GM19240 (cell line): ENCODE data around the gene TOX3.

ENCODE experiments used
- DNase-seq: peaks from one replicate; pipeline ENCODE4 v3.0.0; 2011; ENCODE audit warnings: low spot score; ENCODE audit not compliant: insufficient read length

TOX3 gene

GRCh38 chr16:52547004-52547833 is at the start of gene TOX3:
Gene TOX3 (minus strand): TSS chr16:52547143. CDS start chr16:52546723, 420 bp downstream.
- DNase-seq: no peak

DNA sequence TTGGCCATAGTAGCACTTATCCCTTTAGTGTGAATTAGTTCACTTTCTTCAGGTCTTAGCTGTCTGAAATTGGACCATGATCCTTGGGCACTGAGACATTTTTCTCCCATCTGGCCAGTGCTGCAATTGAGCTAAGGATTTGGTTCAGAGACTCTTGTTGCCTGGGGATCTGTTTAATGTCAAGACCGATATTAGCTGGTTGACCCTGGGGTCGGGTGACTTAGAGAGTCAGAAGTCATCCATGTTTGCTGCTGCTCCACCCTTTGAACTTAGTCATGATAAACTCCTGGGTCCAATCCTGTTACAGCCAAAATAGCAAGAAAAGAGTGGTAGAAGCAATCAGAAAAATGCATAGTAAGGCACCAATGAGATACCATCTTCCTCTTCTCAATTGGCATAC is 45.8 kb upstream of the TOX3 start:
- no peak for DNase-seq

- no peak for DNase-seq
These were observed 45.1 kb upstream of the TOX3 start for GRCh38 chr16:52591934-52592592.

DNA sequence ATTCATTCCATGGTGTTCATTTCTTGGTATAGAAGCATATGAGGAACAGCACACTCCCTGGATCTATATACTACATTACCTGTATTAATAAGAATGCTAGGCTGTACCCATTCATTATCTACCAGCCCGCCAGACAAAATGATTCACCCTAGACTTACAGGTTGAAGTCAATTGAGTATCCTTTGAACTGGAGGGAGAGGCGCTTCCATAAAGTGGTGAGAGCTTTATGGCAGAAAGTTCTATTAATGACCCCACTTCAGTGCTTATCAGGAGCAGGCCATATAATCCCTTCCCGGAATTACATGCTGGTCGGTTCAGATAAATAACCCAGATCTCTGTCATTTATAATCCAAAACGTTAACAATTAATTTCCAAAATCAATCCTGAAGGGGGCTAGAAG is 44.5 kb upstream of the TOX3 start:
- DNase-seq: no peak

GRCh38 chr16:52586159-52586558 is 39.2 kb upstream of the TOX3 start:
- DNase-seq: no peak

DNA sequence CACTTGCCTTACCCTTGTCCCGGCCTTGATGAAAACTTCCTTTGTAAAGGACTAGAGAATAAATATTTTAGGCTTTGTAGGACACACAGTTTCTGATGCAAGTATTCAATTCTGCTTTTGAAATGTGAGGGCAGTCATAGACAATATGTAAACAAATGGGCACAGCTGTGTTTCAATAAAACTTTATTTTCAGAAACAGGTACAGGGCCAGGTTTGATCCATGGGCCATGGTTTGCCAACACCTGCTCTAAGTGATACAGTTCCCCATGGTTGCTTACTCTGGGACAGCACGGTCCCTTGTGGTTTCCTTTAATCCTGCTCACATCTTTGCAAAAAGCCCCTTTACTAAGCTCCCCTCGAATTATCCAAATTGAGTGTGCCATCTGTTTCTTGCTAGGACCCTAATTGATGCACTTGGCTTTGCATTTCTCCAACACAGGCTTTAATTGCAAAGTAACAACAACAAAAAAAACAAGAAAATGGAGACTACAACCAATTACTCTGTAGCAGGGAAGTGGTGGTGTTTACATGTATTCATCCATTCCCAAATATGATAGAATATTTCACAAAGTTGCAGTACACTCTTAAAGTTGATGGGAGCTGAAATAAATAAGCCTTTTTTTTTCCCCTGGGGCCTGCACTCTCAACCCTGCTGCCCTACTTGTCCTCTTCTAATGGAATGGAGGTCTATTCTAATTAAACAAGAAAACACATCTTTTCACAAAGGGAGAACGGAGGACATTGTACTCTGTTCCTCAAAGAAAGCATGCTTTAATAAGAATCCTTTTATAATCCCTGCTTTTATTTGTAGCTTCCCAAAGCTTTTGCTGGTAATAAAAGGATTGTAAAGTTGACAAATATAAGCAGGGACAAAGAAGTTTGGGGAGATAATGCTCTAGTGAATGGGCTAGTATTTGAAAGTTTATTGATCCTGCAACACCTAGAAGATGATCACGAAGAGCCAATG is 37.7 kb upstream of the TOX3 start:
- DNase-seq: no peak

DNA sequence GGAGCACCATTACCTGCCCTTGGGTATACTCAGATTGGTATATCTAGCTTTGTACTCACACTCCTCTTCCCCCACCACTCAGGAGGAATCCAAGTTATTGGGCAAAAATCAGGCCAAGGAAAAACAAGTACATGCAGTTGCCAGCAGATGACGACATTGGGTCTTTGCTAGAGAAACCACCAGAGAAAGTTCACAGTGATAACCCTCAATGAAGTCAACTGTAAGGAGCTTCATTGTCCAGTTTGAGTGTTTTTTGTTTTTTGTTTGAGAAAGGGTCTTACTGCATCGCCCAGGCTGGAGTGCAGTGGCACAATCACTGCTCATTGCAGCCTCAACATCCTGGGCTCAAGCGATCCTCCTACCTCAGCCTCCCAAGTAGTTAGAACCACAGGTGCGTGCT is 34.6 kb upstream of the TOX3 start:
- DNase-seq: no peak

DNA sequence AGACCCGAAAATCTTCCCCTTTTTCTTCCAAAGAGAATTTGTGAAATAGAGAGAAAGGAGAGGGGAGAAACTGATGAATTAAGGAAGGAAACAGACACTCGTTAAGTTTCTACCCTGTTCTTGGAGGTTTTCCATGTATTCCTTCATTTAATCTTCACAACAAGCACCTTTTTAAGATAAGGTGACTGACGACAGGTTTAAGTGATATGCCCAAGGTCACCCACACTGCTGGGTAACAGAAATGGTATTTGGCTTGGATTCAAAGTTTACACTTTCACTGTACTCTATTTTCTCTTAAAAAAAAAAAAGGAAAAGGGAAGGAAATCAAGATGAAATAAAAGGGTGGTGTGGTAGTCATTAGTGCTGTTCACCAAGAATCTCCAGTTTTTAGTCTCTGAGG is 33.5 kb upstream of the TOX3 start:
- no peak for DNase-seq

GRCh38 chr16:52578829-52579498 is 32.0 kb upstream of the TOX3 start:
- DNase-seq: no peak

GRCh38 chr16:52578007-52578828 is 31.3 kb upstream of the TOX3 start:
- DNase-seq: no peak

DNA sequence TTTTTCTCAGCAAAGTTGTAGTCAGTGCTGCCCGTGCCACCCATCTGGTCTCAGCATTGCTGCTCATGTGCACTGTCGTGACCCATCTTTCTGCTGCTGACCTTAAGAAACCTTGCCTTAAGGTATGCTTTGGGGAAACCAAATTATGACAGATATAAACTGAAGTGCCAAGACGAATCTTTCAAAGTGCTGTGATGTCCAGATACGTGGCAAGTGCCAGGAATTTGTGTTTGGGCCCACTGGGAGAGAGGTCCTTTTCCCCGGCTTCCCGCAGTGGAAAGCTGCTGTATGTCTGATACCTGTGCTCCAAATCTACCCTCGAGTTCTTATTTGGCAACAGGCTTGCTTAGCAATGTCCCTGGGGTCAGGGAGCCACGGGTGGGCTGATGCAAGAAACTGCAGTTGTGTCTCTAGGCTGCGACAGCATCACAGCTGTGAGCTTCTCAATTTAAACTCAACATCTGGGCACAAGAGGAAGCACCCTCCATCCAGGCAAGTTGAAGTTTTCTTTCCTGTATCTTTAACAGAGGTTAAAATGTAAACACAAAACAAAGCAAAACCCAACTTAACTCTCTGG is 30.3 kb upstream of the TOX3 start:
- DNase-seq: no peak

- no peak for DNase-seq
These were observed 26.7 kb upstream of the TOX3 start for GRCh38 chr16:52573365-52574299.

DNA sequence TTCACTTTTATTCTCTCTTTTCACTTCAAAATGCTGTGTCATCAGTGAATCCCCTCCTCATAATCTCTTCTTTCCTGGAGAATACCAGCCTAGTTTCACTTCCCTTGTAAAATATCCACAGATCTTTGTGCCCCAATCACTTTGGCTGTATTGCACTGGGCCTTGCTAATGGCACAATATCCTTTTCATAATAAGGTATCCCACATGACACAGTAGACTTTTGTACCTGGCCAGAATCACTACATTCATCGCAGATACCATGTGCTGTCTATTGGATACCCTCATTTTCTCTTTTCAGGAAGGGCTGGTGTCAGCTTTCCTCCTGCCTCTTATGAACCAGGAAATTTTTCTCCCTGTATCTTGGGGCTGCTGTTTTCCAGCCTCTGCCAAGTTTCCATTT is 25.7 kb upstream of the TOX3 start:
- DNase-seq: no peak

- no peak for DNase-seq
These were observed 23.6 kb upstream of the TOX3 start for GRCh38 chr16:52570495-52571091.

DNA sequence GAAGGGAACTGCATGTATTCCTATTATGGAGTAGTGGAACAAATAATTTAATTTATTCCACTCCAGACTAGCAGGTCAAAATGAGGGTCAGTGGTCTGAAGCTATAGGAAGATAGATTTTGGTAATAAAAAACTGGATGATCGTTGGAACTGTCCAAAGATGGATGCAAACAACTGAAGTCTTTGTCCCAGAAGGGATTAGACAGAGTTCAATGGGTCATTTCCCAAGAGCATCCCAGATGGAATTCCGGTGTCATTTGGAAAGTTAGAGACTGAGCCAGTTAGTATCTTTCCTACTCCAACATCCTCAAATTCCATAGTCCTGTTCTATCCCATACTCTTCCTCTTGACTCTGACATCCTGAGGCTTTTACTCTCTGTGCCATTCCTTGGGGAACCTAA is 22.8 kb upstream of the TOX3 start:
- DNase-seq: no peak

GRCh38 chr16:52568983-52569690 is 22.2 kb upstream of the TOX3 start:
- DNase-seq: no peak

GRCh38 chr16:52568495-52568894 is 21.6 kb upstream of the TOX3 start:
- DNase-seq: no peak

- no peak for DNase-seq
These were observed 20.2 kb upstream of the TOX3 start for GRCh38 chr16:52567193-52567592.
